HepG2 (cell line): ENCODE results near the gene ABCA2. TPM values are rescaled to one million over a fixed set of nuclear protein-coding genes. Genes with fewer than 3 reads are reported as not detected.
A peak's percentile ranks its signal among the peaks of the same experiment; 100 is the strongest.

Source experiments
- ATAC-seq: fragments of 200-7000 bp; cut with Tn5 transposase; 3 replicates; pipeline ENCODE4 v1.9.1; 2020; ENCODE audit warnings: mild to moderate bottlenecking, moderate library complexity
- BruUV-seq: library from RNA; stranded (reverse); fragments of 400-500 nt; replicated peaks from 2 replicates; lab custom pipeline; 2021; lab: Mats Ljungman, UMichigan
- CTCF ChIA-PET: fragments of 300-600 bp; formaldehyde crosslinking; extraction: SDS; loops from one replicate; lab custom pipeline; 2021; ENCODE audit warnings: low total read pairs, inconsistent platforms, low intra/inter-chr PET ratio; lab: Yijun Ruan, JAX
- POLR2A ChIA-PET: fragments of 350-600 bp; sonication (Branson Sonifier 250); formaldehyde crosslinking; loops from one replicate; lab custom pipeline; 2020; ENCODE audit warnings: antibody characterized with exemption, inconsistent platforms; lab: Yijun Ruan, JAX
- DNase-seq: peaks from one replicate; pipeline ENCODE4 v3.0.0-alpha.2; 2015; ENCODE audit warnings: low spot score
- FAIRE-seq: peaks from 3 replicates; lab custom pipeline; 2011; peaks lifted over from hg19 to GRCh38; lab: Jason Lieb, UNC
- H2AFZ ChIP-seq: one replicate; pipeline ENCODE4 v1.6.1; 2011; ENCODE audit warnings: low read length, inconsistent platforms
- H3K27ac ChIP-seq: fragments of 300-600 bp; 3 replicates; pipeline ENCODE4 v1.8.0; 2011; ENCODE audit warnings: mixed run types, mild to moderate bottlenecking, mixed read lengths, low read length, inconsistent platforms; ENCODE audit not compliant: insufficient read depth; ENCODE audit errors: extremely low read length
- H3K27me3 ChIP-seq, 2 experiments: fragments of 200-600 bp in 1 of 2; 2 replicates in 1 of 2; 3 replicates in 1 of 2; pipeline versions ENCODE4 v1.6.0 to v1.8.0; 2011; ENCODE audit warnings: low read length in 2 of 2, mild to moderate bottlenecking in 2 of 2, moderate library complexity in 2 of 2, inconsistent platforms in 1 of 2; ENCODE audit not compliant: insufficient read depth in 2 of 2, control insufficient read depth in 1 of 2
- H3K36me3 ChIP-seq, 2 experiments: fragments of 200-600 bp in 1 of 2; replicated peaks in 1 of 2; 2 replicates in 1 of 2; 3 replicates in 1 of 2; pipeline versions ENCODE4 v1.5.1 to v1.8.0; 2011; ENCODE audit warnings: low read length in 2 of 2, inconsistent platforms in 1 of 2; ENCODE audit not compliant: insufficient read depth in 2 of 2, control insufficient read depth in 1 of 2
- H3K4me1 ChIP-seq: 2 replicates; pipeline ENCODE4 v1.5.1; 2012; ENCODE audit warnings: low read length, inconsistent platforms; ENCODE audit not compliant: insufficient read depth
- H3K4me2 ChIP-seq: 2 replicates; pipeline ENCODE4 v1.6.0; 2011; ENCODE audit warnings: low read depth, low read length, inconsistent platforms
- H3K4me3 ChIP-seq, 3 experiments: fragments of 200-600 bp in 1 of 3; sonication (generic), shearing (Covaris generic) in 1 of 3; replicated peaks in 1 of 3; 2 replicates each; pipeline ENCODE4 v1.5.1; 2011 to 2016; ENCODE audit warnings: low read length in 3 of 3, inconsistent platforms in 2 of 3, low read depth in 2 of 3, mild to moderate bottlenecking in 2 of 3, control low read depth in 1 of 3, mixed read lengths in 1 of 3; ENCODE audit not compliant: insufficient read depth in 1 of 3
- H3K79me2 ChIP-seq: one replicate; pipeline ENCODE4 v1.6.1; 2011; ENCODE audit warnings: low read length, inconsistent platforms; ENCODE audit not compliant: insufficient read depth
- H3K9ac ChIP-seq: 2 replicates; pipeline ENCODE4 v1.6.0; 2011; ENCODE audit warnings: mild to moderate bottlenecking, low read depth, low read length, inconsistent platforms; ENCODE audit not compliant: insufficient read depth
- H3K9me3 ChIP-seq: 2 replicates; pipeline ENCODE4 v1.5.1; 2012; ENCODE audit warnings: mild to moderate bottlenecking, low read length
- H4K20me1 ChIP-seq: 2 replicates; pipeline ENCODE4 v1.6.0; 2011; ENCODE audit warnings: inconsistent platforms, mild to moderate bottlenecking, low read length, moderate library complexity; ENCODE audit not compliant: insufficient read depth
- CCAR2 ChIP-seq: fragments of 200-400 bp; formaldehyde crosslinking; optimal IDR thresholded peaks from 2 replicates; pipeline ENCODE3; 2018; ENCODE audit warnings: low read depth, mild to moderate bottlenecking, low read length, moderate library complexity
- CEBPB ChIP-seq: IDR thresholded peaks from 2 replicates; pipeline ENCODE4 v1.6.1; 2011; ENCODE audit warnings: low read depth, low read length, improper control_type of control experiment, borderline replicate concordance
- E2F2 ChIP-seq: sonication (generic); formaldehyde crosslinking; IDR thresholded peaks from 2 replicates; pipeline ENCODE4 v1.4.0; 2020; ENCODE audit warnings: missing genetic modification reagents, borderline replicate concordance
- HMG20A ChIP-seq: IDR thresholded peaks from 2 replicates; pipeline ENCODE4 v1.6.1; 2016; ENCODE audit warnings: borderline replicate concordance
- HNF4G ChIP-seq, 2 experiments: sonication (generic) in 1 of 2; formaldehyde crosslinking in 1 of 2; IDR thresholded peaks; 2 replicates each; pipeline versions ENCODE4 v1.4.0 to v1.6.1; 2011 to 2020; ENCODE audit warnings: borderline replicate concordance in 2 of 2, low read depth in 2 of 2, mild to moderate bottlenecking in 2 of 2, low read length in 1 of 2, missing genetic modification reagents in 1 of 2, moderate library complexity in 1 of 2
- NR2F6 ChIP-seq, 2 experiments: IDR thresholded peaks; 2 replicates each; pipeline ENCODE4 v1.6.1; 2016; ENCODE audit warnings: antibody characterized with exemption in 1 of 2, mild to moderate bottlenecking in 1 of 2
- NRL ChIP-seq: sonication (generic); formaldehyde crosslinking; IDR thresholded peaks from 2 replicates; pipeline ENCODE4 v1.5.0; 2020; ENCODE audit warnings: missing genetic modification reagents, mild to moderate bottlenecking, moderate library complexity, borderline replicate concordance
- PATZ1 ChIP-seq: sonication (generic); formaldehyde crosslinking; IDR thresholded peaks from 2 replicates; pipeline ENCODE4 v1.4.0; 2020; ENCODE audit warnings: missing genetic modification reagents
- PHF20 ChIP-seq: sonication (generic); formaldehyde crosslinking; IDR thresholded peaks from 2 replicates; pipeline ENCODE4 v1.5.0; 2020; ENCODE audit warnings: mild to moderate bottlenecking, missing genetic modification reagents
- POGK ChIP-seq: sonication (generic); formaldehyde crosslinking; conservative IDR thresholded peaks from 2 replicates; pipeline ENCODE4 v1.8.0; 2022; ENCODE audit warnings: mild to moderate bottlenecking, moderate library complexity, missing genetic modification reagents
- SAP130 ChIP-seq: IDR thresholded peaks from 2 replicates; pipeline ENCODE4 v1.6.1; 2016; ENCODE audit warnings: low read depth
- SOX6 ChIP-seq, 2 experiments: fragments of 450-650 bp in 1 of 2; sonication (generic) in 1 of 2; formaldehyde crosslinking in 1 of 2; IDR thresholded peaks; 2 replicates each; pipeline versions ENCODE4 v1.4.0 to v1.6.1; 2017 to 2020; ENCODE audit warnings: antibody characterized with exemption in 1 of 2, mild to moderate bottlenecking in 1 of 2, missing genetic modification reagents in 1 of 2
- TCF7L2 ChIP-seq: IDR thresholded peaks from 2 replicates; pipeline ENCODE4 v1.6.1; 2011; ENCODE audit warnings: mild to moderate bottlenecking, low read depth, low read length, moderate library complexity
- TFDP2 ChIP-seq: sonication (generic); formaldehyde crosslinking; IDR thresholded peaks from 2 replicates; pipeline ENCODE4 v1.4.0; 2020; ENCODE audit warnings: missing genetic modification reagents
- ZKSCAN1 ChIP-seq: fragments of 150-350 bp; IDR thresholded peaks from 2 replicates; pipeline ENCODE4 v1.6.1; 2014; ENCODE audit warnings: low read length
- ZNF3 ChIP-seq: IDR thresholded peaks from 2 replicates; pipeline ENCODE4 v1.7.0; 2017; ENCODE audit warnings: inconsistent platforms
- ZNF343 ChIP-seq: sonication (generic); formaldehyde crosslinking; IDR thresholded peaks from 2 replicates; pipeline ENCODE4 v1.4.0; 2020; ENCODE audit warnings: mild to moderate bottlenecking, missing genetic modification reagents
- ZNF703 ChIP-seq: sonication (generic); formaldehyde crosslinking; IDR thresholded peaks from 2 replicates; pipeline ENCODE4 v1.5.1; 2020; ENCODE audit warnings: missing genetic modification reagents, mild to moderate bottlenecking, moderate library complexity, borderline replicate concordance
- ZNF788 ChIP-seq: sonication (generic); formaldehyde crosslinking; IDR thresholded peaks from 2 replicates; pipeline ENCODE4 v1.5.0; 2020; ENCODE audit warnings: mild to moderate bottlenecking, missing genetic modification reagents, borderline replicate concordance
- WGBS: methylation state at CpG from one replicate; pipeline ENCODE4 v1.1.6; 2017; ENCODE audit warnings: low lambda C conversion rate; 5-methylcytosine and 5-hydroxymethylcytosine counted together
- in situ Hi-C: cut with HindIII; loops from 2 replicates; pipeline ENCODE4 v1.10.0; 2017; ENCODE audit warnings: low pct_unique_long_range_greater_than_20kb; ENCODE audit not compliant: extremely low pct_ligation_motif_present
- intact Hi-C: fragments of 100-400 bp; cut with micrococcal nuclease; formaldehyde crosslinking; loops from one replicate; pipeline ENCODE4 v1.10.0; 2022; ENCODE audit not compliant: unreplicated experiment
- polyA plus RNA-seq, 8 experiments: library from polyadenylated mRNA; depleted of rRNA in 3 of 8; stranded (reverse) in 7 of 8; unstranded in 1 of 8; fragments of >200 nt; fragmentation: Illumina TruSeq in 4 of 8; extraction: Trizol in 4 of 8; gene quantifications; 2 replicates each; pipeline versions ENCODE4 v1.2.1 to v1.2.3, GENCODE V29; 2011 to 2016; ENCODE audit warnings: low read depth in 4 of 8, missing spikeins in 1 of 8, mixed read lengths in 1 of 8; ENCODE audit not compliant: insufficient read depth in 1 of 8
- total RNA-seq, 5 experiments: library from RNA; depleted of rRNA; stranded (reverse); fragments of >200 nt; fragmentation: Illumina TruSeq; extraction: Trizol; gene quantifications; 2 replicates each; pipeline ENCODE4 v1.2.3, GENCODE V29; 2016; ENCODE audit warnings: low read depth in 1 of 5

Gene ABCA2
- total and polyA plus RNA-seq, 2 of the 13 experiments (the other 11 are each of a cell fraction or from before 2014, with no cell fraction given): 2.9 to 19.2 TPM

GRCh38 chr9:137073992-137074399 lies 46.0 kb upstream of the ABCA2 start:
- WGBS: 4% methylated on average over 8 of the region's 8 CpGs
- Histone ChIP-seq H3K4me1 (peaks cover 56% of the 10 kb centered on the region), H3K4me3 (no peak overlapping the region; a peak in 1 of 6 replicates), H4K20me1 (peaks cover 4% of the 10 kb centered on the region; the same call in 1 of the 2 replicates), H3K27me3 (no peaks in the 10 kb centered on the region; a peak in 1 of 5 replicates), H3K36me3 (no peaks in the 10 kb centered on the region; a peak in 1 of 5 replicates), H3K27ac (no peak overlapping the region), H3K9ac (no peak overlapping the region), H3K9me3 (no peaks in the 10 kb centered on the region), H3K4me2 (peak overlapping the region; percentile 64), H3K79me2 (peaks cover 7% of the 10 kb centered on the region), H2AFZ (no peak overlapping the region)
- intact Hi-C loops: no loop called here
- no TSS peak for BruUV-seq
- no peak for ATAC-seq
- in situ Hi-C loops: no loop called here
- peak; percentile 60 for FAIRE-seq
- ChIA-PET POLR2A (no interaction called here), CTCF (no interaction called here)
- peak; percentile 58 for DNase-seq
- peak; percentile 63 for TF ChIP-seq HNF4G (IDR thresholded peaks at IDR 0.05; ENCODE audit: borderline replicate concordance, low read depth, low read length)
- no peak for TF ChIP-seq HNF4G (CRISPR knock-in tag; IDR thresholded peaks at IDR 0.05; ENCODE audit: borderline replicate concordance, low read depth)
- TF ChIP-seq E2F2: no peak
- TF ChIP-seq NR2F6 (IDR thresholded peaks at IDR 0.05): no peak
- TF ChIP-seq NR2F6 (CRISPR knock-in tag; IDR thresholded peaks at IDR 0.05): 0 out of 2 replicates have a peak, but pooled peaks have one; percentile 24
- TF ChIP-seq ZNF703 (CRISPR knock-in tag): no peak
- no peak for TF ChIP-seq NRL
- no peak for TF ChIP-seq ZNF343 (CRISPR knock-in tag)
- TF ChIP-seq TCF7L2: no peak
- TF ChIP-seq ZNF788: peak; percentile 20; the same call in 1 of the 2 replicates
- no peak for TF ChIP-seq CCAR2
- TF ChIP-seq SAP130 (CRISPR knock-in tag): peak; percentile 57; the same call in 1 of the 2 replicates
- TF ChIP-seq ZNF3 (CRISPR knock-in tag): peak; percentile 98
- no peak for TF ChIP-seq HMG20A
- peak; percentile 41; the same call in 1 of the 2 replicates for TF ChIP-seq PATZ1 (CRISPR knock-in tag)
- TF ChIP-seq SOX6 (IDR thresholded peaks at IDR 0.05): no peak
- no peak for TF ChIP-seq SOX6 (CRISPR knock-in tag; IDR thresholded peaks at IDR 0.05)
- TF ChIP-seq CEBPB: no peak
- no peak for TF ChIP-seq TFDP2
- no peak for TF ChIP-seq PHF20 (CRISPR knock-in tag)
- TF ChIP-seq ZKSCAN1: peak; percentile 80
- no peak for TF ChIP-seq POGK (CRISPR knock-in tag)
